Measurements from ENCODE around the gene ACY1. TPM values are rescaled to one million over a fixed set of nuclear protein-coding genes. Genes with fewer than 3 reads are reported as not detected.

The ACY1 gene
- polyA plus RNA-seq, 1 of the 3 experiments (the other 2 are of a cell fraction): 93.0 TPM

GRCh38 chr3:52013802-52014598 is 30.7 kb downstream of the ACY1 start:
- no peak overlapping the region for H3K9ac ChIP-seq
- peak overlapping the region in 1 of 2 experiments; percentile 98; a peak in 2 of 4 replicates for H3K27ac ChIP-seq (ENCODE audit: low read depth in 2 of 2, low read length in 1 of 2)
- H3K36me3 ChIP-seq (replicated peaks in 1 of 2; ENCODE audit: control insufficient read depth in 1 of 2, insufficient read depth in 2 of 2, low read length in 1 of 2): no peaks in the 10 kb centered on the region
- H3K9me3 ChIP-seq: no peaks in the 10 kb centered on the region
- H4K20me1 ChIP-seq (ENCODE audit: insufficient read depth): no peaks in the 10 kb centered on the region
- H3K4me2 ChIP-seq: no peak overlapping the region
- DNase-seq: no peak
- ChIA-PET POLR2A (interaction anchor here (1.5 to 2.7 kb wide), 4 partner anchors 15 to 28 kb away, joined by 5 to 23 read pairs (median 8); partner anchors contain the start of gene RPL29), CTCF (interaction anchor here (1.1 to 24.7 kb wide), 6 partner anchors 9 to 57 kb away, joined by 3 to 983 read pairs (median 4); partner anchors contain the start of gene DUSP7)
- TF ChIP-seq EZH2phosphoT487 (IDR thresholded peaks at IDR 0.05; ENCODE audit: borderline replicate concordance, low read depth): no peak
- no peak for TF ChIP-seq RFX5 (IDR thresholded peaks at IDR 0.05; ENCODE audit: low read length)
- no peak for TF ChIP-seq NRF1 (IDR thresholded peaks at IDR 0.05; ENCODE audit: low read depth, low read length)
- no peak for TF ChIP-seq MAX (IDR thresholded peaks at IDR 0.05; ENCODE audit: low read depth)
- TF ChIP-seq USF2 (IDR thresholded peaks at IDR 0.05; ENCODE audit: borderline replicate concordance, low read depth, low read length): no peak
- no peak for TF ChIP-seq GABPA (IDR thresholded peaks at IDR 0.05; ENCODE audit: low read depth)
- no peak for TF ChIP-seq PBX3 (IDR thresholded peaks at IDR 0.05)
- no peak for TF ChIP-seq POLR2AphosphoS5 (IDR thresholded peaks at IDR 0.05; ENCODE audit: low read depth, low read length)
- TF ChIP-seq FOXM1 (IDR thresholded peaks at IDR 0.05; ENCODE audit: low read depth): no peak
- TF ChIP-seq TAF1 (IDR thresholded peaks at IDR 0.05; ENCODE audit: borderline replicate concordance, low read depth, low read length): no peak
- no peak for TF ChIP-seq CTCF (IDR thresholded peaks at IDR 0.05)
- TF ChIP-seq RXRA (IDR thresholded peaks at IDR 0.05; ENCODE audit: borderline replicate concordance, low read depth): no peak
- TF ChIP-seq EP300 (IDR thresholded peaks at IDR 0.05; ENCODE audit: borderline replicate concordance in 1 of 2, low read depth in 1 of 2, low read length in 1 of 2): no peak
- TF ChIP-seq FOXJ3 (CRISPR knock-in tag; IDR thresholded peaks at IDR 0.05): no peak
- TF ChIP-seq JUND (IDR thresholded peaks at IDR 0.05): no peak
- TF ChIP-seq NFIC (IDR thresholded peaks at IDR 0.05; ENCODE audit: borderline replicate concordance): no peak
- whole genome bisulfite sequencing (ENCODE audit: low lambda C conversion rate): 80% methylated on average over 5 of the region's 6 CpGs
- H3K9me2 ChIP-seq: no peaks in the 10 kb centered on the region
- no peak overlapping the region for H2AFZ ChIP-seq (ENCODE audit: low read depth)
- no peak overlapping the region for H3K4me3 ChIP-seq (ENCODE audit: low read depth in 2 of 2, low read length in 1 of 2)
- no peaks in the 10 kb centered on the region for H3F3A ChIP-seq (replicated peaks; ENCODE audit: insufficient read depth)
- no peaks in the 10 kb centered on the region for H3K27me3 ChIP-seq (ENCODE audit: insufficient read depth)
- peaks cover 0 to 51% of the 10 kb centered on the region in 2 experiments; a peak in 1 of 4 replicates for H3K4me1 ChIP-seq (ENCODE audit: control insufficient read depth in 1 of 2, insufficient read depth in 2 of 2, low read depth in 1 of 2, low read length in 1 of 2)
- no peaks in the 10 kb centered on the region for H3K79me2 ChIP-seq (ENCODE audit: insufficient read depth)
